NCI-H2029 (cell line): ENCODE measurements around the gene BCL7B.
"Not testable (repeated sequence)": the region's sequence is repeated elsewhere in the genome, so short reads cannot be mapped to it uniquely, and the experiment has no call there.

Experiments
- DNase-seq: peaks from one replicate; lab custom pipeline; 2025; lab: John Stamatoyannopoulos, UW

BCL7B gene

DNA sequence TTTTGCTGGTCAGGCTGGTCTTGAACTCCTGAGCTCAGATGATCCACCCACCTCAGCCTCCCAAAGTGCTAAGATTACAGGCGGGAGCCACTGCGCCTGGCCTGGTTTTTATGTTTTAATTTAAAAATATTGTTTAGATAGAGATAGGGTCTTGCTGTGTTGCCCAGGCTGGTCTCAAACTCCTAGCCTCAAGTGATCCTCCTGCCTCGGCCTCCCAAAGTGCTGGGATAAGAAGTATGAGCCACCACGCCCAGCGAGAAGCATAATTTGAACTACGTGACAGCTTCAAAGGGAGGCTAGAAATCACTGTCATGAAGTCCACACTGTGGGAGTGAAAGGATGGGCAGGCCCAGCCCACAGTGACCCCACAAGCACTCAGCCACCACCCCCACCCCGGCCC lies 21.6 kb downstream of the BCL7B start:
- not testable (repeated sequence) for DNase-seq

DNA sequence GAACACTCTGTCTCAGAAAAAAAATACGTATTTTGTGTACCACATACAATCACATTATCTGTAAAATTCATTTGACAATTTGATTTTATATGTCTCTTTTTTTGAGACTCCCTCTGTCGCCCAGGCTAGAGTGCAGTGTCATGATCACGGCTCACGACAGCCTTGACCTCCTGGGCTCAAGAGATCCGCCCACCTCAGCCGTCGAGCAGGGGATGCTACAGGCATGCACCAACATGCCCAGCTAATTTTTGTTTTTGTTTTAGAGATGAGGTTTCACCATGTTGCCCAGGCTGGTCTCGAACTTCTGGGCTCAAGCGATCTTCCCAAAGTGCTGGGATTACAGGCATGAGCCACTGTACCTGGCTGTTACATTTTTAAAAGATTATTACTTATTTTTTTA lies 23.7 kb downstream of the BCL7B start:
- DNase-seq = no peak

DNA sequence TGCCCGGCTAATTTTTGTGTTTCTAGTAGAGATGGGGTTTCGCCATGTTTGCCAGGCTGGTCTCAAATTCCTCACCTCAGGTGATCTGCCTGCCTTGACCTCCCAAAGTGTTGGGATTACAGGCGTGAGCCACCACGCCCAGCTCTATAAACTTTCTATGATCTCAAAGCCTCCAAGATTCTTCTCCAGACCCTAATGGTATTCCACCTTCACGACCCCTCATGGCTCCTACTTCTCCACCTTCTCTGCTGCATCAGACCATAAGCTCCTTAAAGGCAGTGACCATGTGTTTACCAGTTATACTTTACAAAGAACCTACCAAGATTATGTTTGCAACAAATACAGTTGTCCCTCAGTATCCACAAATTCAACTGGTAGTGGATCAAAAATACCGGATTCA lies 25.3 kb downstream of the BCL7B start:
- no peak for DNase-seq

DNA sequence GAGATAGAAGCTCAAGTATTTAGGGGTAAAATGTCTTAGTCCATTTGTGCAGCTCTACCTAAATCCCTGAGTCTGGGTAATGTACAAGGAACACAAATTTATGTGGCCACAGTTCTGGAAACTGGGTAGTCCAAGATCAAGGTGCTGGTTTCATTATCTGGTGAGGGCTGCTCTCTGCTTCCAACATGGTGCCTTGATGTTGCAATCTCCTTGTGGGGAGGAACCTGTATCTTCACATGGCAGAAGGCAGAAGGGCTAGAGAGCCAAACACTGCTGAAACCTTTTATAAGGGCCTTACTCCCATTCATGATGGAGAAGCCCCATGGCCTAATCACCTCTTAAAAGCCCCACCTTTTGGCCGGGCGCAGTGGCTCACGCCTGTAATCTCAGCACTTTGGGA lies 26.7 kb downstream of the BCL7B start:
- no peak for DNase-seq

DNA sequence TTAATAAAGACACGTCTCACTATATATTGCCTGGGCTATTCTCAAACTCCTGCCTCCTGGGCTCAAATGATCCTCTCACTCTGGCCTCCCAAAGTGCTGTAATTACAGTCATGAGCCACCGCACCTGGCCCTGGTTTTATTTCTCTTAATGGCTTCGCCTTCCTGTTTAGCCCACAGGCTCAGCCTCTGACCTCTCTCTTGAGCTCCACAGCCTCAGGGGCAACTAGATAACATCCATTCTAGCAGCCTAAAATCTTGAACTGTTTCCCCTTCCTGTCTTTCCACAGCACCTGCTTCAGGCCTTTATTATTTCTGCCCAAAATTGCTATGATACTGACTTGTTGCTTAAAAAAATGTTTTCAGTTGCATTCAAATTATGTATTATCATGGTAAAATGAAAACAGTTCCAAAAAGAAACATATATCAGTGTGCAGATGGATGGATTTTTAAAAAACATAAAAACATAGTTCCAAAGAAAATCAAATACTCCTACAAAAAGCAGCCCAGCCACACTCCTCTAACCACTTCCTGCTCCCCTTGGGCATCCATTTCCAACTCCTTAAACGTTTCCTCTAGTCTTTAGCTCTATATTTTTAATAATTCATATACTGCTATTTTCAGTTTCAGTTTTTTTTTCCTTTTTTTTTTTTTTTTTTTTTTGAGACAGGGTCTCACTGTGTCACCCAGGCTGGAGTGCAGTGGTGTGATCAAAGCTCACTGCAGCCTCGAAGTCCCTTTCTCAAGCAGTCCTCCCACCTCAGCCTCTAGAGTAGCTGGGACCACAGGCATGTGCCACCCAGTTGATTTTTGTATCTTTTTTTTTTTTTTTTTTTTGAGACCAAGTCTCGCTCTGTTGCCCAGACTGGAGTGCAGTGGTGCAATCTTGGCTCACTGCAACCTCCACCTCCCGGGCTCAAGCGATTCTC lies 30.3 kb downstream of the BCL7B start:
- DNase-seq = peak; percentile 32

DNA sequence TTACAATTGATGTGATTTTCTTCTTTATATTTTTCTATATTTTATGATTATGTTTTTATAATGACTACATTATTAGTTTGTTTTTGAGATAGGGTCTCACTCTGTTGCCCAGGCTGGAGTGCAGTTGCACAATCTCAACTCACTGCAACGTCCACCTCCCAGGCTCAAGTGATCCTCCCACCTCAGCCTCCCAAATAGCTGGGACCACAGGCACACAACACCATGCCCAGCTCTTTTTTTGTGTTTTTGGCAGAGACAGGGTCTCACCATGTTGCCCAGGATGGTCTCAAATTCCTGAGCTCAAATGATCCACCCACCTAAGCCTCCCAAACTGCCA lies 31.4 kb downstream of the BCL7B start:
- not testable (repeated sequence) for DNase-seq

DNA sequence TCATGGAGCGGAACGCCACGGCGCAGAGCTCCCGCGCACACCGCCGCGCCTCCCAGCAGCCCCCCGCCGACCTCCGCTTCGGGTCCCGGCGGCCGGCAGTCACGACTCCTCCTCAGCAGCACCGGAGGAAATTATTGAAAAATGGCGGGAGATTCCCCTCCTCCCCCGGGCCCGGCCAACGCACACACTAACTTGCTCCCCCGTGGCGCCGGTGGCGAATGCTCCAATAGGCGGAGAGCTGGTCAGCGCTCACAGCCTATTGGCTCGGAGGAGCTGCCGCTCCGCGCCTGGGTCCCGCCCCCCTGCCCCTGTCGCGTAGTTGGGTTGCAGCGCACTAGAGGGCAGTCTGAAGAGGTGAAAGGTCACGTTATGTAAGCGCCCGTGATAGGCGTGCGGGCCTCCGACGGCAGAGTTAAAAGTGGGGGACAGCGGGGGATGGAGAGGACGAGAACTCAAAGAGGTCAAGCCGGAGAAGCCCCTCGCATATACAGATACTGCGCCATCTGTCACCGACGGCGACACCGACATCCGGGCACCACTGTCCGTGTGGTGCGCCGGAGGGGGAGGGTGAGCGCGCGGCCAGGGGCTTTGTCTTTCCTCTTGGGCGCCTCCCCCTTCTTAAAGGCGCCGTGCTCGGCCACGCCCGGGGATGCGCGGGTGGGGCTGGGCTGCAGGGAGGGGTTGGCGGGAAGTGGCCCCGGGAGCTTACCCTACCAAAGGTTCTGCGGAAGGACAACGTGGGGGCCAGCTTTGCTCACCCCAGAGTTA lies 35.2 kb downstream of the BCL7B start, which contains the start of gene BAZ1B:
BAZ1B (minus strand) TSS at position 189 of the 768 bp plus-strand sequence. CDS start 360 bp downstream, outside the sequence.
- DNase-seq = peak; percentile 98

DNA sequence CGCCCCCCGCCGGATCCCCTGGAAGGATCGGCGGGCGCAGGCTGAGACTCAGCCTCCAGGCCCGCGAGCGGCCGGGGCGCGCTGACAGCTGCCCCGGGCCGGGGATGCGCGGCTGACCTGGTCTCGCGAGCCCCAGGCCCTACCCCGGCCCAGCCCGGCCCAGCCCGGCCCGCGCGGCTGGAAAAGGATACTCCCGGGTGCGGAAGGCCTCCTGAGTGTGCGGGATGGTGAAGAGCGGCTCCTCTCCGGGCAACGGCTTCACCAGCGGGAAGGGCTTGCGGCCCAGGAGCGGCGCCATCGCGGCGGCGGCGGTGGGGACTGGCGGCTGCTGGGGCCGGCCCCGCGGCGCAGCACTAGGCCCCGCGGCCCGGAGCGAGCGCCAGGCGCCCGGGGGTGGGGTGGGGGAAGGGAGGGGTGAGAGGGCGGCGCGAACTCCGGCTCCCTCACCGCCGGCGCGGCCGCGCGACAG lies 35.8 kb downstream of the BCL7B start:
- no peak for DNase-seq

DNA sequence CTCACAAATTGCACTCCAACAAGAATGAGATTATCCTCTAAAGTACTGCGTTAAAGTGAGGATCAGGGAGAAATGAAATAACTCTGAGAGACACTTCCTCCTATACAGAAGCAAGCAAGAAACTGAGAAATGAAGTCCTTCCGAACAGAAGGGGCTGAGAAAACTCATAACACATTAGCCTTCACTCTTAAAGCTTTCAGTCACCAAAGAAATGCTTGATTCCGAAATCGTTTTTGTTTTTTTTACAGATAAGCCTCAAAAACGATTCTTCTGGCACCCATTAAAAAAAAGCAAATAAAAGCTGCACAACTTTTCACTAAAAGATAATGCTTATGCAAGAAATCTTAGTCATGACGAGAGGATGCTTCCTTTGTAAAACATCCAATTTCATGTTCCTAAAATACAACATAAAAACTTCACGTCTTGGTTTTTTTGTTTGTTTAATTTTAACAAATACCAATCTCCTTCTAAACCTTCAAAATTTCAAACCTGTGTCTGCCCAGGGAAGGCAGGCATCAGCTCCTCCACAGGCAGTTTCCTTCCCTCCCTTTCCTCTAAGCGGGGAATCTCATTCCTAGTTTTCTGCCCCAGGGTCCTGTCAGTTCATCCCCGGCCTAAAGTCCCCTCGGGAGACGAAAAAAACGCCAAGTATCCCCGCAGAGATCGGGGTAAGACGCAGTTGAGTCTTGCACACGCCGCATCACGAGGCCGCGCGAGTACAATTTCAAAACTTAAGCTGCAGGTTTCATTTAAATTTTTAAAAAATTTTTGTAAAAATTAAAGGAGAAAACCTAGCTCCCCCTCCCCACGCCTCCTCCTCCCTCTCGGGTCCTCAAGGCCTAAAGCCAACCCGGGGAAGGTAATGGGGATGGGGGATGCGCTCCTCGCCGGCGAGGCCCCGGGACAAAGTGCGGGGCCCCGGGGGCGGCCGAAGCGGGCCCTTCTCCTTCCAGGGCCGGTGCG lies 36.5 kb downstream of the BCL7B start:
- no peak for DNase-seq

DNA sequence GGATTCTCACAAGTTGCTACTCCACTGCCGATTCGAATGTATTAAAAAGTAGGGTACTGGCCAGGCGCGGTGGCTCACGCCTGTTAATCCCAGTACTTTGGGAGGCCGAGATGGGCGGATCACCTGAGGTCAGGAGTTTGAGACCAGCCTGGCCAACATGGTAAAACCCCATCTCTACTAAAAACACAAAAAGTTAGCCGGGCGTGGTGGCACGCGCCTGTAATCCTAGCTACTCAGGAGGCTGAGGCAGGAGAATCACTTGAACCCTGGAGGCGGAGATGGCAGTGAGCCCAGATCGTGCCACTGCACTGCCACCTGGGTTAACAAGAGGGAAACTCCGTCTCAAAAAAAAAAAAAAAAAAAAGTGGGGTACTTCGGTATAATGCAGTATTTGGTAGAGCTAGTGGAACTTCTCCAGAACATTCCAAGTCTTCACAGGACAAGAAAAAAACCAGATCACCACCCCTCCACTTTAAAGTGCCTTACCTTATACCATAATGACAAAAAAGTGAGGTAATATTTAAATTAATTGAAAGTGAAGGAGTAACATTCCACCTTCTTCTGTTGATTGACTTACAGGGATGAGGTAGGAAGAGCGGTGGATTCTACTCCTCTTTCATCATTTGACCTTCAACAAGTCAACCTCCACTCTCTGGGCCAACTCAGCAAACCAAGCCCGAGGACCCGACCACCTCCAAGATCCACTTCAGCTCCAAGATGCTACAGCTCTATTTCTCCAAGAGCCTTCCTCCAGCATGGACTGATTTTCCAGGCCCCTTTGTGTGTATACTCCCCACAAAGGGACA lies 37.4 kb downstream of the BCL7B start:
- no peak for DNase-seq

DNA sequence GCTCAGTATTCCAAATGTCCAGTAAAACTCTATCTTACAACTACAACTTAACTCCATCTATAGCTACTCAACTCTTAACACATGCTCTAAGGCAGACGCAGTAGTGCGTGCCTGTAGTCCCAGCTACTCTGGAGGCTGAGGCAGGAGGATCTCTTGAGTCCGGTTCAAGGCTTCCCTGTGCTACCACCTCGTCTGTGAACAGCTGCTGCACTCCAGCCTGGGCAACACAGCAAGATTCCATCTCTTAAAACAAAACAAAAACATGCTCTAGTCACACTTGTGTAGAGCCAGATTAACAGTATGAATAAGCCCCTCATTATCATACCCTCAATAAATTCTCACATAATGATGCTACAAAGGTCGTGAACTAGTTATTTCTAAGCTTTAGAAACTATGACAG lies 39.0 kb downstream of the BCL7B start:
- no peak for DNase-seq

DNA sequence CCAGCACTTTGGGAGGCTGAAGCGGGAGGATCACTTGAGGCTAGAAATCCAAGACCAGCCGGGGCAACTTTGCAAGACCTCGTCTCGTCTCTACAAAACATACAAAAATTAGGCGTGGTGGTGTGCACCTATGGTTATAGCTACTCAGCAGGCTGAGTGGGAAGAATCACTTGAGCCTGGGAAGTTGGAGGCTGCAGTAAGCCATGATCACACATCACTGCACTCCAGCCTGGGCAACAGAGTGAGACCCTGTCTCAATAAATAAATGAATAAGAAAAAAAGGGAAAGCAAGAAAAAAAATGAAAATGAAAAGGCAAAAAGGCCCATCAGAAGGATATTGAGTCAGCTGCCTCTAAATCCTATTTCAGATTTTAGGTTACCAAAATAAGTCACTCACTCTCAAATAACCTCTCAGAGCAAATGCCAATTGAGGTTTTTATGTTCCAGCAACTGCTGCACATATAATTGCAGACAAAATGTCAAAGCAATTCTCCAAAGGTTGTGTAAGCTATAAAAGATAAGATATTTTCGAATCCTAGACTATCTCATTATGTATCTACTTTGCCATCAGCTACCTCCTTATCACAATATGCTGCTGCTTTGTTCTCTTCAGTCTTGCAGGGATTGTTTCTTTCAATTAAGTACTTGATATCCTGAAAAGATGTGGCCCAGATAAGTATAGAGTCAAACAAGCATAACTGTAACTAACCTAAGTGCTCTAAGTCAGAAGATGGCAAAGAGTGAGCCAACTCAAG lies 40.1 kb downstream of the BCL7B start:
- DNase-seq = no peak

DNA sequence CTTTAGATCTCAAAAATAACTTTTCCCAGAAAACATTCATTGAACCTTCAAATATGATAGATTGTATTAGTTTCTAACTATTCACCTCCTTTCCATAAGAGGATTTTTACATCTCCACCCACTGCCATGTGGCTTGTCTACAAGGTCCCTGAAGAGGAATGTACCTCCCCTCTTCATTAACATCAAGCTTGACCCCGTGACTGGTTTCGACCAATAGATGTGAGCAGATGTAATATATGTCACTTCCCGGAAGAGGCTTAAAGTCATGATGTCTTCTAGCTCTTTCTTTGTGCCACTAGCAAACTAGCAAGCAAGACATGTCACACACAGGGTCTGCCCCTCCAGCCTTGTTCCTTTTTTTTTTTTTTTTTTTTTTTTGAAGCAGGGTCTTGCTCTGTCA lies 42.3 kb downstream of the BCL7B start:
- no peak for DNase-seq

DNA sequence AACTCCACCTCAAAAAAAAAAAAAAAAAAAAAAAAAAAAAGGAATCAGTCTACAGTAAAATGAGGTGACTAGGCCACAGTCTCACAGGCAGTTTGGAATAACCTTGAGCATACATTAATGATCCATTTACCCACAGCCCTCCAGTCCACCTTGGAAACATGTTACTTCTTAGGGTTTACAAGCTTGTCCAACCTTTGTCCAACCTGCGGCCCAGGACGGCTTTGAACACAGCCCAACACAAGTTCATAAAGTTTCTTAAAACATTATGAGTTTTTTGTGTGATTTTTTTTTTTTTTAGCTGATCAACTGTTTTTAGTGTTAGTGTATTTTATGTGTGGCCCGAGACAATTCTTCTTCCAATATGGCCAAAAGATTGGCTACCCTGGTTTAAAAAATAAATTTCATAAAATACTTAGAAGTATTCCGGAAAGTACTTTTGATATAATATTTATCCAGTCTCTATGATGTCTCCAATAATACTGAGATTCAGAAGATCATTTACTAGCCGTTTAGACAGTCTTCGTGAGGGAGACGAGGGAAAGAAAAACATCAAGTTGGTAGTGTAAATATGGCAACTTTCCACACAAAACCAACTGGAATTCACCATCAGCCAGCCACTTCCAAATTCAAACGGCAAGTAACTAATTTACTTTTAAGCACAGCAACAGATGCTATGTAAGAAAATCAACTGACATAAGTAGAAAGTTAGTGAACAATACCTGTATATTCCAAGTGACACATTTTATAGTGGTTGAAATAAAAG lies 45.3 kb downstream of the BCL7B start:
- no peak for DNase-seq

DNA sequence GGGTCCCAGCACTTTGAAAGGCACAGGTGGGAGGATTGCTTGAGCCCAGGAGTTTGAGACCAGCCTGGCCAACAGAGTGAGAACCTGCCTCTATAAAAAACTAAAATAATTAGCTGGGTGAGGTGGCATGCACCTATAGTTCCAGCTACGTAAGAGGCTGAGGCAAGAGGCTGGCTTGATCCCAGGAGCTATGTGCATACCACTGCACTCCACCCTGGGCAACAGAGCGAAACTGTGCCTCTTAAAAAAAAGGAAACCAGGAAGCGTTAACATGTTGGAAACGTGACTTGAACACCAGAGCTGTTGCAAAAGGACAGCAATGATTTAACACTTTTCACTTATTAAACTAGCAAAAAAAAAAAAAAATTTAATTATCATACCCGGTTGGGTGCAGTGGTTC lies 48.0 kb downstream of the BCL7B start:
- peak; percentile 28 for DNase-seq

DNA sequence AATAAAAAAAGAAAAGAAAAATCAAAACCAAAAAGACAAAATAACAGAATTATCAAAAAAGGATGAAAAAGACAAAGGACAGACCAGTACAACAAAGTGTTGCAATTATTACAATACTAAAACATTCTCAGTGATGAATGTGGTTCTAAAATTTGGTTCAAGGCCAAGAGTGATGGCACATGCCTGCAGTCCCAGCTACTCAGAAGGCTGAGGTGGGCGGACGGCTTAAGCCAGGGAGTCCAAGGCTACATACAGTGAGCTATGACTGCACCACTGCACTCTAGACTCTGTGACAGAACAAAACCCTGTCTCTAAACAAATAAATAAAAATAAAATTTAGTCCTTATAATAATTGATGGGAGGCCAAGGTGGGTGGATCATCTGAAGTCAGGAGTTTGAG lies 49.9 kb downstream of the BCL7B start:
- DNase-seq = no peak

DNA sequence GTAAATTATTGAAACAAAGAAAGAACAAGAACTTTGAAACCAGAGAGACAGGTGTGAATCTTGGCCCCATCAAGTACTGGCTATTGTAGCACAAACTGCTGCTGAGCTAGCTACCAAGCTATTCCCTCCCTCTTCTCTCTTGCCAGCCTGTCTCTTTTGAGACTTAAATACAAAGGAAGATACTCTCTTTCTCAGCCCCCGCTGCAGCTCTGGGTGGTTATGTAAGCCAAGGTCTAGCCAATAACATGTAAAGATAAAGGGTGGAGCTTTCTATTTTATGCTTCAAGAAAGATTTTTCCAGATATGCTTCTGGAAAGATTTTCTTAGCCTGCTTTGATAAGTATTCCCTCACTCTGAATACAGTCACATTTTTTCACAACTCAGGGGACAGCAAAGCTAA lies 52.6 kb downstream of the BCL7B start:
- no peak for DNase-seq

DNA sequence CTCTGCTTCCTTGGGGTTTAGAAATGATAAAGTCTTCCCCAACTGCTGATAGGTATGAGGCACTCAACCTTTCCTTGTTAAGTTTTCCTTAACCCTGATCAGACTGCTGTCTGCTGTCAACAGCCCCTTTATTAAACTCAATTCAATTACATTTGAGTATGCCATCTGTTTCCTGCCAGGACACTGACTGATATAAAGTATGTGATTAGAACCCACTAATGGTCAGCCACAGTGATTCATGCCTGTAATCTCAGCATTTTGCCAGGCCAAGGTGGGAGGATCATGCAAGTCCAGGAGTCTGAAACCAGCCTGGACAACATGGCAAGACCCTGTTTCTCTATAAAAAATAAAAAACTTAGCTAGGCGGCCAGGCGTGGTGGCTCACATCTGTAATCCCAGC lies 53.5 kb downstream of the BCL7B start:
- no peak for DNase-seq

DNA sequence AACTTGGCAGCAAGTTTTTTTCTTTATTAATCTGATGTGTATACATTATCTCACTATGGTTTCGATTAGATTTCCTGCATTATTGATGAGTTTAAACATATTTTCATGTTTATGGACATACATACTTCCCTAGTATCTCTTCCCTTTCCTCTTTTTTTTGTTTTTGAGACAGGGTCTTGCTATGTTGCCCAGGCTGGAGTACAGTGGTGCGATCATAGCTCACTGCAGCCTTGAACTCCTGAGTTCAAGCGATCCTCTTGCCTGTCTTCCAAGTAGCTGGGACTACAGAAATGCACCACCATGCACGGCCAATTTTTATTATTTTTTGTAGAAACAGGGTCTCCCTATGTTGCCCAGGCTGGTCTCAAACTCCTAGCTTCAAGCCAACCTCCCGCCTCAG lies 54.3 kb downstream of the BCL7B start:
- DNase-seq = no peak

DNA sequence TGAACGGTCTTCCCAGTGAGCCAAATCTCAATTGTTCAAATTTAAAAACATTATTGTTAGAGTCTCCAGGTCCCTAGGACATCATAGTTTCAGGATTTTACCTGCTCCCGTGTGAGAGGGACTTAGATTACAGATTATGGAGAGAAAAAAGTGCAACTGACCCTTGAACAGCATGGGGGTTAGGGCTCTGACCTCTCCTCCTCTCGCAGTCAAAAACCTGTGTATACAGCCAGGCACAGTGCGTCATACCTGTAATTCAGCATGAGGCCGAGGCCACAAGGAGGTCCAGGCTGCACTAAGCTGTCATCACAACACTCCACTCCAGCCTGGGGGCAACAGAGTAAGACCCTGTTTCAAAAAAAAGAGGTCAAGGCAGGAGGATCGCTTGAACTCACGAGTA lies 60.9 kb downstream of the BCL7B start:
- DNase-seq = no peak
